ENCODE measurements around the gene FXYD1.
A peak's percentile ranks its signal among the peaks of the same experiment; 100 is the strongest.
"Not testable (repeated sequence)": the region's sequence is repeated elsewhere in the genome, so short reads cannot be mapped to it uniquely, and the experiment has no call there.

The FXYD1 gene

GRCh38 chr19:35099155-35099896 is 39.3 kb upstream of the FXYD1 start:
- no peak for FAIRE-seq
- no peak for TF ChIP-seq SPI1 (IDR thresholded peaks at IDR 0.05; ENCODE audit: low read depth, low read length)
- no peak for TF ChIP-seq POLR2A (IDR thresholded peaks at IDR 0.05; ENCODE audit: low read depth, low read length)
- TF ChIP-seq PAX5 (IDR thresholded peaks at IDR 0.05; ENCODE audit: insufficient read depth, low read length, severe bottlenecking), result no peak
- no peak for DNase-seq (ENCODE audit: insufficient read length, low spot score)

GRCh38 chr19:35099897-35100275 is 38.7 kb upstream of the FXYD1 start:
- DNase-seq (ENCODE audit: insufficient read length, low spot score) (no peak), FAIRE-seq (no peak)

DNA sequence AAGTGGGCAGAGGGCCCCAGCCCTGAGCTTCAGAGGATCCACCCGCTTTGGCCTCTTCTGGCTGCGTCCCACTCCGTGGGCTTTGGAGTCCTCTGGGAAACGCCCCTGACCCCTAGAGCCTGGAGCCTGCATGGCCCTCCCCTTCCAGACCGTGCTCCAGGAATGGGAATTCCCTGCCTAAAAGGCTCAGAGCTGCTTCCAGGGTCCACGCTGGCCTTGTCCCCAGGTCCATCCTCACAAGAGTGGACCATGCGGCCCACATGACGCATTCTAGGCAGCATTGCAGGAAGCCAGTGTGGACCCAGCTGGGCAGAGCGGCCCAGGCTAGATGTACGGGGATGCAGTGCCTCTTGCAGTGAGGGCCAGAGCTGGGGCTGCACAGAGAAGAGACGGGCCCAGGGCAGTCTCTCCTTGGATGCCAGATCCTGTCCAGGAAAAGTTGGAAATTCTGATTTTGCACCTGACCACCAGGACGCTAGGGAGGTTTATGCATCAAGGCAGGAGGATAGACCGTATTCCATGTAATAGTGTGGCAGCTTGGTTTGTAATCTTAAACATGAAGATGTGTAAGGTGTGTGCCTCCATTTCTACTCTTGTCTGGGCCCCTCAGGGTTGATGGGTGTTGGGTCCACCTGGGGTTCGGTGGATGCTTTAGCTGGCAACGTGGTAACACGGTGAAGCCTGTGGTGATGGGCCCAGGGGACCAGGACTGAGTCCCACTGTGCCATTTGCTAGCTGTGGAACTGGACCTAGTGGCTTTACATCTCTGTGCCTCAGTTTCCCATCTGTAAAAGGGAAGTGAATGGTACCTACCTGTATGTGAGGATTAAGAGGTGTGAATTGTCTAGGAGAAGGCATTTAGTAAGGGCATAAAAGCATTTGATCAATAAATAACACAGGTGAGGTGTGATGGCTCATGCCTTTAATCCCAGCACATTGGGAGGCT is 37.8 kb upstream of the FXYD1 start:
- no peak for DNase-seq (ENCODE audit: insufficient read length, low spot score)
- FAIRE-seq, result no peak
- no peak for TF ChIP-seq SPI1 (IDR thresholded peaks at IDR 0.05; ENCODE audit: low read depth, low read length)
- TF ChIP-seq POU2F2 (IDR thresholded peaks at IDR 0.05; ENCODE audit: low read depth, low read length), result no peak
- TF ChIP-seq POLR2AphosphoS5 (IDR thresholded peaks at IDR 0.05; ENCODE audit: low read depth, low read length), result no peak

More at GRCh38 chr19:35099897-35100275, 38.7 kb upstream of the FXYD1 start:
- TF ChIP-seq SPI1 (IDR thresholded peaks at IDR 0.05; ENCODE audit: low read depth, low read length), result no peak

- FAIRE-seq; DNase-seq (ENCODE audit: insufficient read length, low spot score): not testable (repeated sequence)
Measured at GRCh38 chr19:35101949-35102348, 36.7 kb upstream of the FXYD1 start.

DNA sequence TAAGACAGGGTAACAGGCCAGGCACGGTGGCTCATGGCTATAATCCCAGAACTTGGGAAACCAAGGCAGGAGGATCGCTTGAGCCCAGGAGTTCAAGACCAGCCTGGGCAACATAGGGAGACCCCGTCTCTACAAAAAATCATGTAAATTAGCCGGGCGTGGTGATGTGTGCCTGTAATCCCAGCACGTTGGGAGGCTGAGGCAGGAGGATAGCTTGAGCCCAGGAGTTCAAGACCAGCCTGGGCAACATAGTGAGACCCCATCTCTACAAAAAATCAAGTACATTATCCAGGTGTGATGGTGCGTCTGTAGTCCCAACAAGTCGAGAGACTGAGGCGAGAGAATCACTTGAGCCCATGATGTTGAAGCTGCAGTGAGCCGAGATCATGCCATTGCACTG is 35.0 kb upstream of the FXYD1 start:
- not testable (repeated sequence) for DNase-seq (ENCODE audit: insufficient read length, low spot score); FAIRE-seq

- FAIRE-seq (no peak), DNase-seq (ENCODE audit: insufficient read length, low spot score) (no peak)
- no peak for TF ChIP-seq POLR2A (IDR thresholded peaks at IDR 0.05; ENCODE audit: low read depth, low read length)
- no peak for TF ChIP-seq POU2F2 (IDR thresholded peaks at IDR 0.05; ENCODE audit: low read depth, low read length)
Measured at GRCh38 chr19:35104361-35104760, 34.3 kb upstream of the FXYD1 start.

GRCh38 chr19:35105047-35105410 is 33.6 kb upstream of the FXYD1 start:
- FAIRE-seq (no peak), DNase-seq (ENCODE audit: insufficient read length, low spot score) (no peak)

GRCh38 chr19:35105411-35106290 is 33.0 kb upstream of the FXYD1 start:
- FAIRE-seq (peak; percentile 28), DNase-seq (ENCODE audit: insufficient read length, low spot score) (no peak)
- no peak for TF ChIP-seq PAX5 (IDR thresholded peaks at IDR 0.05; ENCODE audit: insufficient read depth, low read length, severe bottlenecking)
- no peak for TF ChIP-seq TAF1 (IDR thresholded peaks at IDR 0.05; ENCODE audit: low read depth, low read length)
- no peak for TF ChIP-seq POLR2AphosphoS5 (IDR thresholded peaks at IDR 0.05; ENCODE audit: low read depth, low read length)
- TF ChIP-seq SPI1 (IDR thresholded peaks at IDR 0.05; ENCODE audit: low read depth, low read length), result no peak
- TF ChIP-seq POLR2A (IDR thresholded peaks at IDR 0.05; ENCODE audit: low read depth, low read length), result no peak
- TF ChIP-seq POU2F2 (IDR thresholded peaks at IDR 0.05; ENCODE audit: low read depth, low read length), result no peak

More at GRCh38 chr19:35105047-35105410, 33.6 kb upstream of the FXYD1 start:
- TF ChIP-seq SPI1 (IDR thresholded peaks at IDR 0.05; ENCODE audit: low read depth, low read length) (no peak), POU2F2 (IDR thresholded peaks at IDR 0.05; ENCODE audit: low read depth, low read length) (no peak), TAF1 (IDR thresholded peaks at IDR 0.05; ENCODE audit: low read depth, low read length) (no peak), POLR2A (IDR thresholded peaks at IDR 0.05; ENCODE audit: low read depth, low read length) (no peak), PAX5 (IDR thresholded peaks at IDR 0.05; ENCODE audit: insufficient read depth, low read length, severe bottlenecking) (no peak)

GRCh38 chr19:35106291-35106583 is 32.4 kb upstream of the FXYD1 start:
- TF ChIP-seq SPI1 (IDR thresholded peaks at IDR 0.05; ENCODE audit: low read depth, low read length), result no peak
- TF ChIP-seq POLR2AphosphoS5 (IDR thresholded peaks at IDR 0.05; ENCODE audit: low read depth, low read length), result no peak
- no peak for TF ChIP-seq POLR2A (IDR thresholded peaks at IDR 0.05; ENCODE audit: low read depth, low read length)
- no peak for TF ChIP-seq TAF1 (IDR thresholded peaks at IDR 0.05; ENCODE audit: low read depth, low read length)
- no peak for TF ChIP-seq PAX5 (IDR thresholded peaks at IDR 0.05; ENCODE audit: insufficient read depth, low read length, severe bottlenecking)
- TF ChIP-seq POU2F2 (IDR thresholded peaks at IDR 0.05; ENCODE audit: low read depth, low read length), result no peak
- no peak for FAIRE-seq
- DNase-seq (ENCODE audit: insufficient read length, low spot score), result no peak

DNA sequence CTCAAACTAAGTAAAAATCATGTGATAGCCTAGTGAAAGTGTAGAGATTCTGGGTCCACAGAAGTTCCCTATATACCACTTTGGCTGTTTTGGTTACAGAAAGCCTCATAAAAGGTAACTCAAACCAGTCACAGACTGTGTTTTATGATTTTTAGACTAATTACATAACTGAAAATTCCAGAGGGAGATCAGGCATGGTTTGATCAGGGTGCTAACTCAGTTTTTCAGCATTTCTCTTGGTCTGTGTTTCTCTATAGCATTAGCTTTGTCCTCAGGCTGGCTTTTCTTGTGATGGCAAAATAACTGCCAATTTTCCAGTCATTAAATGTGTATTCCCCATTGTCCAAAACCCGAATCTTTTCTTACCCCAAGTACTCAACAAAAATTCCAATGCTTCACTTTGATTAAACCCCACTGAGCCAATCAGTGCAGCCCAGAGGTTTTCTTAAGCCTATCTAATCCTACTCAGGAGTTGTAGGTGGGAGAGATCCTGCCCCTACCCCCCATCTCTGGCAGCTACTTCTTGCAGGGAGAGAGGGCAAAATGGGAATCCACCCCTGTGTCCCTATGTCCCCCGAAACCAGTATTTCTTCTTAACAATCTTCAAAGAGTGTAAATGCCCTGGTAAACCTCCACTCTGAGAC is 31.6 kb upstream of the FXYD1 start:
- TF ChIP-seq POU2F2 (IDR thresholded peaks at IDR 0.05; ENCODE audit: low read depth, low read length) (no peak), TAF1 (IDR thresholded peaks at IDR 0.05; ENCODE audit: low read depth, low read length) (no peak), POLR2A (IDR thresholded peaks at IDR 0.05; ENCODE audit: low read depth, low read length) (no peak), SPI1 (IDR thresholded peaks at IDR 0.05; ENCODE audit: low read depth, low read length) (no peak), PAX5 (IDR thresholded peaks at IDR 0.05; ENCODE audit: insufficient read depth, low read length, severe bottlenecking) (no peak), POLR2AphosphoS5 (IDR thresholded peaks at IDR 0.05; ENCODE audit: low read depth, low read length) (no peak)
- FAIRE-seq, result no peak
- no peak for DNase-seq (ENCODE audit: insufficient read length, low spot score)

Data from GM12891 (cell line).